ENCODE results near the gene SRC. TPM values are rescaled to one million over a fixed set of nuclear protein-coding genes. Genes with fewer than 3 reads are reported as not detected.

Gene SRC
- polyA plus RNA-seq, 1 experiment, result 13.9 TPM

DNA sequence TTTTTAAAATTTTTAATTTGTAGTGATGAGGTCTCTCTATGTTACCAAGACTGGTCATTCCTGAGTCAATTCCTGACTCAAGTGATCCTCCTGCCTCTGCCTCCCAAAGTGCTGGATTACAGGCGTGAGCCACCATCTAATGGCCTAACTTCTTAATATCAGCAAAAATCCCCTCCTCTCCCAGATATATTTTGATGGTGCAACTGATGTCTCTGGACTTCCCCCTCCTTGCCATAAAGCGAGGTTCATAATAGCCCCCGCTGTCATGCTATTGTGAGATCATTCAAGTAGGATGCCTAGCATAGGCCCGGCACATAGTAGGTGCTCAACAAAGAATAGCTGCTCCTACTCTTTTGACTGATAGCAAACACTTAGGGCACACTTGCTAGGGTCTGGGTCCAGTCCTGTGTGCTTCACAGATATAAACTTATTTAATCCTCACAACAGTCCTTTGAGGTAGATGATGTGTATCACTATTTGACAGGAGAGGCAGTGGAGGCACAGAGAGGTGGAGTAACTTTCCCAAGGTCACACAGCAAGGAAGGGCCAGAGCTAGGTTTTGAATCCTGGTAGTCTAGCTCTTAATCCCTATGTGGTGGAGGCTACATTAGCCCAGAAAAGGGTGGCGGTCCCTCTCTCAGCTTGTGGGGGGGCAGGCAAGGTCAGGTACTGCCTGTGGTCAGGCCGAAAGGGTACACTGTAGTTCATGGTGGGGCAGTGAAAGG, 14.6 kb downstream of the SRC start:
- no peak overlapping the region for H3K4me3 ChIP-seq (ENCODE audit: low read depth, low read length)
- H3K27me3 ChIP-seq (ENCODE audit: control insufficient read depth, insufficient read depth, low read length), result no peaks in the 10 kb centered on the region
- no peaks in the 10 kb centered on the region for H3K9me3 ChIP-seq (ENCODE audit: control insufficient read depth, insufficient read depth, low read length)
- POLR2A ChIA-PET, result no interaction called here
- TF ChIP-seq, protein P1, sequence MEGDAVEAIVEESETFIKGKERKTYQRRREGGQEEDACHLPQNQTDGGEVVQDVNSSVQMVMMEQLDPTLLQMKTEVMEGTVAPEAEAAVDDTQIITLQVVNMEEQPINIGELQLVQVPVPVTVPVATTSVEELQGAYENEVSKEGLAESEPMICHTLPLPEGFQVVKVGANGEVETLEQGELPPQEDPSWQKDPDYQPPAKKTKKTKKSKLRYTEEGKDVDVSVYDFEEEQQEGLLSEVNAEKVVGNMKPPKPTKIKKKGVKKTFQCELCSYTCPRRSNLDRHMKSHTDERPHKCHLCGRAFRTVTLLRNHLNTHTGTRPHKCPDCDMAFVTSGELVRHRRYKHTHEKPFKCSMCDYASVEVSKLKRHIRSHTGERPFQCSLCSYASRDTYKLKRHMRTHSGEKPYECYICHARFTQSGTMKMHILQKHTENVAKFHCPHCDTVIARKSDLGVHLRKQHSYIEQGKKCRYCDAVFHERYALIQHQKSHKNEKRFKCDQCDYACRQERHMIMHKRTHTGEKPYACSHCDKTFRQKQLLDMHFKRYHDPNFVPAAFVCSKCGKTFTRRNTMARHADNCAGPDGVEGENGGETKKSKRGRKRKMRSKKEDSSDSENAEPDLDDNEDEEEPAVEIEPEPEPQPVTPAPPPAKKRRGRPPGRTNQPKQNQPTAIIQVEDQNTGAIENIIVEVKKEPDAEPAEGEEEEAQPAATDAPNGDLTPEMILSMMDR (IDR thresholded peaks at IDR 0.05; ENCODE audit: low read depth, low read length), result no peak
- CTCF ChIA-PET, result interaction anchor here (0.7 to 0.9 kb wide), 2 partner anchors 78 to 715 kb away, joined by 4 read pairs; no protein-coding TSS in a partner anchor
- no peak overlapping the region for H3K27ac ChIP-seq (ENCODE audit: low read depth, low read length)
- DNase-seq (ENCODE audit: low read depth, low spot score), result no peak

DNA sequence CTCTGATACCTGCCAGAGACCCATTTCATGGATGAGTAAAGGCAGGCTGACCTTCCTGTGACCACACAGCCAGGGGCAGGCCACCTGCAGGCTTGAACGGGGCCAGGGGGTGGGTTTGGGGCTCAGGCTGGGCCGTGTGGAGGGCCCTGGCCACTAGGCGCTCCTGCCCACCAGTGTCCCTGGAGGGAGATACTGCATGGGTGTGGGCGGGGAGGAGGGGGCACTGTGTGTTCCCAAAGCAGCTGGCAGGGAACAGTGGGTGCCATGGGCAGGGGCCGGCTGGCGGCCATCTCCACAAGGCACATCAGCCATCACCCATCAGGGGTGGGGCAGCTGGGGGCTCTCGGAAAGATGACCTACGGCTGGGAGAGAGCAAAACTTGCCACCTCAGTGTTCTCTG, 15.4 kb downstream of the SRC start:
- H3K4me3 ChIP-seq (ENCODE audit: low read depth, low read length), result no peak overlapping the region
- no peak overlapping the region for H3K27ac ChIP-seq (ENCODE audit: low read depth, low read length)
- ChIA-PET POLR2A (interaction anchor here (0.7 kb wide), 1 partner anchor 84 kb away, joined by 3 read pairs; no protein-coding TSS in a partner anchor), CTCF (no interaction called here)
- TF ChIP-seq, protein P1 (IDR thresholded peaks at IDR 0.05; ENCODE audit: low read depth, low read length), result no peak
- DNase-seq (ENCODE audit: low read depth, low spot score), result no peak
- H3K9me3 ChIP-seq (ENCODE audit: control insufficient read depth, insufficient read depth, low read length), result no peaks in the 10 kb centered on the region
- H3K27me3 ChIP-seq (ENCODE audit: control insufficient read depth, insufficient read depth, low read length), result no peaks in the 10 kb centered on the region

DNA sequence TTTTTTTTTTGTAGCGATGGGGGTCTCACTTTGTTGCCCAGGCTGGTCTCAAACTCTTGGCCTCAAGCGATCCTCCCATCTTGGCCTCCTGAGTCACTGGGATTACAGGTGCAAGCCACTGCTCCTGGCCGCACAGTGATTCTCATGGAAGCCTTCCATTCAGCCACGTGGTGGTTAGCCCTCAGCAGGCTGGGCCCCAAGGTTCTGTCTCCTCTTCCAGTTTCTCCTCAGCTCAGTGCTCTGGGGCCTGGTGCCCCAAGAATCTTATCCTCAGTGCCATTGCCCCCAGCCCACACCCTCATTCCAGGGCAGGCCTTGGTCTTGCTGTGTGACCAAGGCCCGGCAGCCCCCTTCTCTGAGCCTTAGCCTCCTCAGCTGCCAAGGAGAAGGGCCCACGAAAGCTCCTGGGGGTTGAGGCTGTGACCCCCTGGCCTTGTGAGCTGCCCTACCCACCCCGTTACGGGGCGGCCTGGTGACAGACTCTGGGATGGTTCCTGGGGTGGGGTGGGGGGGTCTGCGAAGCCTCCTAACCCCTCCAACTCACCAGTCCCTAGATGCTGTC, 16.4 kb downstream of the SRC start:
- Histone ChIP-seq H3K4me3 (ENCODE audit: low read depth, low read length) (no peak overlapping the region), H3K9me3 (ENCODE audit: control insufficient read depth, insufficient read depth, low read length) (no peaks in the 10 kb centered on the region), H3K27me3 (ENCODE audit: control insufficient read depth, insufficient read depth, low read length) (no peaks in the 10 kb centered on the region), H3K27ac (ENCODE audit: low read depth, low read length) (no peak overlapping the region)
- DNase-seq (ENCODE audit: low read depth, low spot score), result no peak
- POLR2A ChIA-PET, result interaction anchor here (0.7 kb wide), 1 partner anchor 85 kb away, joined by 3 read pairs; no protein-coding TSS in a partner anchor
- TF ChIP-seq, protein P1 (IDR thresholded peaks at IDR 0.05; ENCODE audit: low read depth, low read length), result no peak
- CTCF ChIA-PET, result no interaction called here

DNA sequence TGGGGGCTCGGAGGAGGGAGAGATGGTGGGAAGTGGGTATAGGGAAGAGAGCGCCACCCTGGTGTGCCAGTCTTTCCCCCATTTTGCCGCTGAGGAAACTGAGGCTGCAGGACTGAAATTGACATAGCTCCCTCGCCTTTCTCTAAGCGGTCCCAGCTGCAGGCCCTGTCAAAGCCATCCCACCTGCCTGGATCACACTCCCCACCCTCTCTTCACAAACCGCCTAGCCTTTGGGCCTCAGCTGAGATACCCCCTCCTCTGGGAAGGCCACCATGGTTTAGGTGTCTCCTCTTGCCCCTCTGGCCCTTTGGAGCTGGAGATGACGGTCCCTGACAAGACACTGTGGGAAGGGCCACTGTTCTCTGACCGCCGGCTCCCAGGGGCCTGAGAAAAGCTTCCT, 16.9 kb downstream of the SRC start:
- DNase-seq (ENCODE audit: low read depth, low spot score), result no peak
- Histone ChIP-seq H3K9me3 (ENCODE audit: control insufficient read depth, insufficient read depth, low read length) (no peaks in the 10 kb centered on the region), H3K27ac (ENCODE audit: low read depth, low read length) (no peak overlapping the region), H3K27me3 (ENCODE audit: control insufficient read depth, insufficient read depth, low read length) (no peaks in the 10 kb centered on the region), H3K4me3 (ENCODE audit: low read depth, low read length) (no peak overlapping the region)
- ChIA-PET POLR2A (no interaction called here), CTCF (no interaction called here)
- TF ChIP-seq, protein P1 (IDR thresholded peaks at IDR 0.05; ENCODE audit: low read depth, low read length), result no peak

DNA sequence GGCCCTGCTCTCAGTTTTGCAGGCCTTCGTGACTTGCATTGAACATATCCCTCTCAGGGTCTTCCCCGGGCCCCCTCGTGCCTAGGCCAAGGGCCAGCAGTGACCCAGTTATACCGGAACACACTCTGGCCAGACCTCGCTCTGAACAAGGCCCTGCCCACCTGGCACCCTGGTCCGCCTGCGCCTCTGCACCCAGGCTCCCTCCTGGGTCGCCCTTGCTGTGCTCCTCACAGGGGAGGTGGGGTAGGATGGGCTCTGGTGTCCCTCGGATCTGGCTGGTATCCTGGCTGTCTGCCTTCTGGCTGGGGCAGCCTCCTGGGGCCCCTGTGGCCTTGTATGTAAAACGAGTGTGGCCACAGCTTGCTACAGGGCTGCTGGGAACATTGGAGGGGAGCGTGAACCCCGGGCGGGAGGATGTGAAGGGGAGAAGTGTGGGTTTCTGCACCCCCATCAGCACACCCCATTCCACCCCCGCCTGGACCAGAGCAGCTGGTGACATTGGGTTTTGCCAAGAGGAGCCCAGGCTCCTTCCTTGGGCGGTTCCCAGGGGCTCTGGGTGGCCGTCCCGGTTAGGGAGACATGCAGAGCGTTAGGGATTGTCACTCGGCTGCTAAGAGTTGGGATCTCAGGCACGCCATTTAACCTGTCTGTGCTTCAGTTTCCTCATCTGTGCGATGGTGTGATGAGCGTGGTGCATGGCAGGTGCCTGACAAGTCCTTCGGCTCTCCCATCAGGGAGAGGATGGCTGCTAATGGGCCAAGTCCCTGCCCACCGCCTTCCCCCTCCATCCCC, 17.5 kb downstream of the SRC start:
- TF ChIP-seq, protein P1 (IDR thresholded peaks at IDR 0.05; ENCODE audit: low read depth, low read length), result no peak
- no peaks in the 10 kb centered on the region for H3K9me3 ChIP-seq (ENCODE audit: control insufficient read depth, insufficient read depth, low read length)
- H3K27ac ChIP-seq (ENCODE audit: low read depth, low read length), result no peak overlapping the region
- ChIA-PET CTCF (no interaction called here), POLR2A (no interaction called here)
- H3K27me3 ChIP-seq (ENCODE audit: control insufficient read depth, insufficient read depth, low read length), result no peaks in the 10 kb centered on the region
- no peak overlapping the region for H3K4me3 ChIP-seq (ENCODE audit: low read depth, low read length)
- no peak for DNase-seq (ENCODE audit: low read depth, low spot score)

All from AG04450 (cell line).